Trophoblast cell (in vitro differentiated cells and primary cell): Measurements from ENCODE around the gene GRHPR.

Experiments used
- DNase-seq, 2 donors: peaks; one replicate each; pipeline ENCODE4 v3.0.0-alpha.2; 2016
- H2AFZ ChIP-seq: 2 replicates; pipeline ENCODE4 v1.6.1; 2013; ENCODE audit warnings: low read length, moderate library complexity, mild to moderate bottlenecking; ENCODE audit not compliant: insufficient read depth, poor library complexity
- H2AK5ac ChIP-seq: 2 replicates; pipeline ENCODE4 v1.6.1; 2013; ENCODE audit warnings: mild to moderate bottlenecking, low read length
- H2BK120ac ChIP-seq: 2 replicates; pipeline ENCODE4 v1.6.1; 2013; ENCODE audit warnings: low read length, mild to moderate bottlenecking, moderate library complexity; ENCODE audit not compliant: insufficient read depth, poor library complexity
- H2BK12ac ChIP-seq: 2 replicates; pipeline ENCODE4 v1.6.1; 2013; ENCODE audit warnings: mild to moderate bottlenecking, low read length, moderate library complexity
- H2BK5ac ChIP-seq: 2 replicates; pipeline ENCODE4 v1.6.1; 2013; ENCODE audit warnings: low read length, low read depth, moderate library complexity, mild to moderate bottlenecking; ENCODE audit not compliant: poor library complexity
- H3K14ac ChIP-seq: 2 replicates; pipeline ENCODE4 v1.6.1; 2013; ENCODE audit warnings: mild to moderate bottlenecking, low read length
- H3K18ac ChIP-seq: 2 replicates; pipeline ENCODE4 v1.6.1; 2013; ENCODE audit warnings: mild to moderate bottlenecking, low read length
- H3K23ac ChIP-seq: 2 replicates; pipeline ENCODE4 v1.6.1; 2013; ENCODE audit warnings: low read length
- H3K27ac ChIP-seq: 2 replicates; pipeline ENCODE4 v1.5.1; 2013; ENCODE audit warnings: low read depth, mild to moderate bottlenecking, inconsistent platforms, low read length, moderate library complexity
- H3K27me3 ChIP-seq: 2 replicates; pipeline ENCODE4 v1.6.1; 2013; ENCODE audit warnings: inconsistent platforms, mild to moderate bottlenecking, low read length, moderate library complexity; ENCODE audit not compliant: insufficient read depth
- H3K36me3 ChIP-seq, 2 experiments: 1 replicate in 1 of 2; 2 replicates in 1 of 2; pipeline ENCODE4 v1.6.1; 2013; ENCODE audit warnings: low read length in 2 of 2, mild to moderate bottlenecking in 2 of 2, moderate library complexity in 1 of 2; ENCODE audit not compliant: insufficient read depth in 2 of 2, control insufficient read depth in 1 of 2
- H3K4ac ChIP-seq: 2 replicates; pipeline ENCODE4 v1.6.1; 2013; ENCODE audit warnings: low read depth, mild to moderate bottlenecking, low read length, moderate library complexity
- H3K4me1 ChIP-seq, 2 experiments: 1 replicate in 1 of 2; 2 replicates in 1 of 2; pipeline ENCODE4 v1.6.1; 2013; ENCODE audit warnings: low read length in 2 of 2, mild to moderate bottlenecking in 2 of 2, moderate library complexity in 1 of 2; ENCODE audit not compliant: insufficient read depth in 2 of 2, control insufficient read depth in 1 of 2
- H3K4me2 ChIP-seq: 2 replicates; pipeline ENCODE4 v1.6.1; 2013; ENCODE audit warnings: inconsistent platforms, mild to moderate bottlenecking, low read length, moderate library complexity
- H3K4me3 ChIP-seq: 2 replicates; pipeline ENCODE4 v1.5.1; 2013; ENCODE audit warnings: mild to moderate bottlenecking, low read depth, low read length, inconsistent platforms
- H3K79me1 ChIP-seq: one replicate; pipeline ENCODE4 v1.6.1; 2013; ENCODE audit warnings: low read length
- H3K79me2 ChIP-seq: 2 replicates; pipeline ENCODE4 v1.6.1; 2013; ENCODE audit warnings: low read length, mild to moderate bottlenecking; ENCODE audit not compliant: control insufficient read depth, insufficient read depth, poor library complexity
- H3K9ac ChIP-seq: 2 replicates; pipeline ENCODE4 v1.6.1; 2013; ENCODE audit warnings: mild to moderate bottlenecking, low read length
- H3K9me3 ChIP-seq: 2 replicates; pipeline ENCODE4 v1.6.1; 2013; ENCODE audit warnings: low read depth, mild to moderate bottlenecking, control low read depth, inconsistent platforms, low read length; ENCODE audit not compliant: insufficient read depth
- H4K12ac ChIP-seq: 2 replicates; pipeline ENCODE4 v1.6.1; 2013; ENCODE audit warnings: low read depth, mild to moderate bottlenecking, low read length, moderate library complexity
- H4K8ac ChIP-seq: 2 replicates; pipeline ENCODE4 v1.6.1; 2013; ENCODE audit warnings: low read depth, mild to moderate bottlenecking, low read length, moderate library complexity
- H4K91ac ChIP-seq: one replicate; pipeline ENCODE4 v1.6.1; 2013; ENCODE audit warnings: low read depth, mild to moderate bottlenecking, low read length, moderate library complexity
- WGBS: extraction: QIAGEN DNeasy Blood & Tissue Kit; methylation state at CpG from one replicate; pipeline ENCODE4 v1.1.7; 2013; ENCODE audit warnings: missing lambda C conversion rate; ENCODE audit not compliant: insufficient read length, insufficient coverage; ENCODE audit errors: extremely low coverage; 5-methylcytosine and 5-hydroxymethylcytosine counted together

GRHPR gene

DNA sequence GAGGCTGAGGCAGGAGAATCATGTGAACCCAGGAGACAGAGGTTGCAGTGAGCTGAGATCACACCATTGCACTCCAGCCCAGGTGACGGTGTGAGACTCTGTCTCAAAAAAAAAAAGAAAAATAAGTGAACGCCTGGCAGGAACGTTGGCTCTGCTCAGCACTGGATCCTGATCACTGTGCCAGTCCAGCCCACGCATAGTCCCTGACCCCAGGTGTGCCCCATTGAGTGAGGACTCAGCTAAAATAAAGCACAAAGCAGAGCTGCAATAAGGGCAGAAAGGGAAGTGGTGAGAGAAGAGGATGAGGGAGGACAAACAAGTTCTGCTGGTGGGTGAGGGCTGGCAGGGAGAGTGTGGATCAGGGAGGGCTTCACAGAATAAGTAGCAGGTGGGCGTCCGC lies 4.3 kb downstream of the GRHPR start:
- Histone ChIP-seq H3K27me3 (no peaks in the 10 kb centered on the region), H3K79me2 (peaks cover 13% of the 10 kb centered on the region)

DNA sequence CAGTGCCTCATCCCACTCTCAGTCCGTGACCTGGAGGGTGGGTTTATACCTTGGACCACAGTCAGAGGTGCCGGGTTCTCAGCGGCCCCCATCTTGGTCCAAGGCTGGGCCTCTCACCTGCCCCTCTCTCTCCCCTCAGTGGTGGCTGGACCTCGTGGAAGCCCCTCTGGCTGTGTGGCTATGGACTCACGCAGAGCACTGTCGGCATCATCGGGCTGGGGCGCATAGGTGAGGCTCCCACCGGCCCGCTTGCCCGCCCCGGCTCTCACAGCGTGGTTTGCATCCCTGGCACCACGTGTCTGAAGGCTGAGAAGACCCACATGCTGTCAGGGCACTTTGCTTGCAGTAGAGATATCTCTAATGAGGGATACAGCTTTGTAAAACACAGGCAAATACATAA lies 5.8 kb downstream of the GRHPR start:
- Histone ChIP-seq H2BK12ac (no peak overlapping the region), H3K79me2 (peaks cover 8% of the 10 kb centered on the region), H3K4ac (no peak overlapping the region), H3K23ac (no peak overlapping the region), H3K27me3 (no peaks in the 10 kb centered on the region), H3K9ac (no peak overlapping the region), H3K27ac (no peak overlapping the region), H2BK120ac (no peak overlapping the region), H4K12ac (no peak overlapping the region), H3K4me1 (peaks cover 0 to 8% of the 10 kb centered on the region in 2 experiments), H3K9me3 (peaks cover 1% of the 10 kb centered on the region), H3K36me3 (peaks cover 65 to 68% of the 10 kb centered on the region in 2 experiments), H3K18ac (no peak overlapping the region), H2BK5ac (no peak overlapping the region), H3K4me3 (no peak overlapping the region), H3K14ac (no peak overlapping the region), H2AFZ (no peak overlapping the region), H3K79me1 (no peaks in the 10 kb centered on the region), H4K8ac (no peak overlapping the region), H3K4me2 (no peak overlapping the region), H4K91ac (no peak overlapping the region), H2AK5ac (no peak overlapping the region)
- no peak for DNase-seq
- WGBS = no CpG with 5 or more reads among the region's 14 CpGs

More for the DNA sequence above, 4.3 kb downstream of the GRHPR start:
- no peak overlapping the region for H3K27ac ChIP-seq
- peaks cover 0 to 11% of the 10 kb centered on the region in 2 experiments for H3K4me1 ChIP-seq
- no peak overlapping the region for H3K9ac ChIP-seq
- no peak overlapping the region for H2AFZ ChIP-seq
- no peak overlapping the region for H2AK5ac ChIP-seq
- no peak overlapping the region for H3K4ac ChIP-seq
- WGBS = no CpG with 5 or more reads among the region's 6 CpGs
- no peak overlapping the region for H3K4me3 ChIP-seq
- DNase-seq = no peak
- H4K12ac ChIP-seq = no peak overlapping the region
- H2BK120ac ChIP-seq = no peak overlapping the region
- peaks cover 6% of the 10 kb centered on the region for H3K79me1 ChIP-seq
- H4K8ac ChIP-seq = no peak overlapping the region
- H3K23ac ChIP-seq = no peak overlapping the region
- no peak overlapping the region for H3K14ac ChIP-seq
- peaks cover 56 to 59% of the 10 kb centered on the region in 2 experiments for H3K36me3 ChIP-seq
- no peak overlapping the region for H4K91ac ChIP-seq
- no peak overlapping the region for H3K18ac ChIP-seq
- H2BK12ac ChIP-seq = no peak overlapping the region
- no peak overlapping the region for H3K4me2 ChIP-seq
- H3K9me3 ChIP-seq = peaks cover 1% of the 10 kb centered on the region
- no peak overlapping the region for H2BK5ac ChIP-seq

DNA sequence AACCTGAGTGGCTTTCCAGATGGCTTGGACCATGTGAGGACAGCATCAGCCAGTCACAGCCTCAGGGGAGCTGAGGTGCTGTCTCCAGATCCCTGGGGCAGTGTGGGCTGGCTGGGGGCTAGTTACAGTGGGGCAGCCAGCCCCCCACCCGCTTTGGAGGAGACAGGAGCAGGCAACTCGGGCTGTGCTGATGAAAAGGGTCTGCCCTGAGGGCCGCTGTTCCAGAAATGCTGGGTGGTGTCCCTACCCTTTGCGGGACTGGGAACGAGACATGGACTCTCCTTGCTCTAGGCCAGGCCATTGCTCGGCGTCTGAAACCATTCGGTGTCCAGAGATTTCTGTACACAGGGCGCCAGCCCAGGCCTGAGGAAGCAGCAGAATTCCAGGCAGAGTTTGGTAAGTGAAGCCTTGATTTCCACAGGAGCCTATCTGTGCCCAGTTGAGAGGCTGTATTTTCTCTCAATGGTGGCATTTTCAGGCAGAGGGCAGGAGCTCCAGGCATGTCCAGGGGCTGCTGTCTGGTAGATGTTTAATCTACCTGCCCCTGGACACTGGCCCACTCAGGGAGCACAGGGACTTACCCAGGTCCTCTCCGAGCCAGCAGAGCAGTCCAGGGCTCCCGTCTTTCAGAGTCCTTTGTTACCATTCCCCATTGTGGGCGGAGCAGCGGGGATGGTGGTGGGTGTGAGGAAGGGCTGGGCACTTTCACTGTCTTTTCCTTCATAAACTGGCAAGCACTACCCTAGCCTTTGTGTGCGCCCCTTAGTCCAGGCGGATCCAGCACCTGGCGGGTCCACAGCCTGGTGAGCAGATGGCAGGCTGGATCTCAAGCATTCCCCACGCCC lies 7.2 kb downstream of the GRHPR start:
- H3K27me3 ChIP-seq = no peaks in the 10 kb centered on the region
- DNase-seq = no peak
- no peak overlapping the region for H4K8ac ChIP-seq
- H3K9ac ChIP-seq = no peak overlapping the region
- peaks cover 69 to 80% of the 10 kb centered on the region in 2 experiments for H3K36me3 ChIP-seq
- no peaks in the 10 kb centered on the region for H3K79me1 ChIP-seq
- no peak overlapping the region for H4K91ac ChIP-seq
- H2AK5ac ChIP-seq = no peak overlapping the region
- H3K4me1 ChIP-seq = peaks cover 3 to 5% of the 10 kb centered on the region in 2 experiments
- no peak overlapping the region for H3K18ac ChIP-seq
- H3K9me3 ChIP-seq = peaks cover under 1% of the 10 kb centered on the region
- no peak overlapping the region for H3K14ac ChIP-seq
- no peak overlapping the region for H4K12ac ChIP-seq
- no peak overlapping the region for H3K4me3 ChIP-seq
- H3K23ac ChIP-seq = no peak overlapping the region
- H3K4me2 ChIP-seq = no peak overlapping the region
- no peak overlapping the region for H2BK5ac ChIP-seq
- H3K79me2 ChIP-seq = no peaks in the 10 kb centered on the region
- H2BK12ac ChIP-seq = no peak overlapping the region
- H2BK120ac ChIP-seq = no peak overlapping the region
- WGBS = no CpG with 5 or more reads among the region's 17 CpGs
- no peak overlapping the region for H2AFZ ChIP-seq
- H3K27ac ChIP-seq = no peak overlapping the region
- no peak overlapping the region for H3K4ac ChIP-seq

DNA sequence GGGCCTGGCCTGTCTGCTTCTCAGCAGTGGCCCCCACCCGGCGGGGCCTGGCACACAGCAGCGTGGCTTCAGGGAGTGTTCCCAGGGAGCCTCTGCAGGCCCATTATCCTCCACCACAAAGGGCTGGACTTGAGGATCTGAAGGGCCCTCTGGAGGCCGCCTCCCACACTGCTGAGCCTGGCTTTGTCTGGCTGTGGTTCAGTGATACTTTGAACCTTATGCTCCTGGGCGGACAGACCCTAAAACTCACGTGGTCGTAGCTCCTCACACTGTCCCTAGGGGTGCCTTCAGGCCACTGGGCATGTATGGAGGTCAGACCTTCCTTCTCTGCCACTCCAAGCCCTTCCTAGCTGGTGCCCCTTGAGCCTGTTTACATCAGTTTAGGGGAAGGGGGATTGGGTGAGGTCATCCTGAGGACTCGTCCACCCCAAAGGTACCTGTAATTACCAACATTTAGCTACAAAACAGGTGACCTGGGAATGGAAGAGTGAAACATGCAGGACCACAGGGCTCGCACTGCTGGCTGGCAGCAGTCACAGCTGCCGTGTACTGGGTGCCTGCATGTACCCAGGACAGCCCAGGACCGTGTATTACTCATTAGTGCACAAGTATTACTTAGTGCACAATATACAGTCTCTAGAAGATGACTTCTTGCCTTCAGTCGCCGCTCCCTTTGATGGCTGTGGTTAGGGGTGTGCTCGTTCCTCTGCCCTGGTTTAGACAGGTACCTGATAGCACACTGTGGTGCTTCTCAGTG lies 8.5 kb downstream of the GRHPR start:
- no peak overlapping the region for H2BK120ac ChIP-seq
- no peak overlapping the region for H3K4me3 ChIP-seq
- WGBS = no CpG with 5 or more reads among the region's 14 CpGs
- no peaks in the 10 kb centered on the region for H3K79me2 ChIP-seq
- no peaks in the 10 kb centered on the region for H3K79me1 ChIP-seq
- H3K27me3 ChIP-seq = no peaks in the 10 kb centered on the region
- no peak overlapping the region for H2AK5ac ChIP-seq
- H3K18ac ChIP-seq = no peak overlapping the region
- H3K36me3 ChIP-seq = peaks cover 67 to 82% of the 10 kb centered on the region in 2 experiments
- no peak overlapping the region for H4K12ac ChIP-seq
- peaks cover 3 to 5% of the 10 kb centered on the region in 2 experiments for H3K4me1 ChIP-seq
- no peaks in the 10 kb centered on the region for H3K9me3 ChIP-seq
- no peak overlapping the region for H3K14ac ChIP-seq
- H2BK5ac ChIP-seq = no peak overlapping the region
- H3K23ac ChIP-seq = no peak overlapping the region
- H3K4me2 ChIP-seq = no peak overlapping the region
- no peak overlapping the region for H2AFZ ChIP-seq
- H4K8ac ChIP-seq = no peak overlapping the region
- no peak overlapping the region for H3K4ac ChIP-seq
- no peak overlapping the region for H2BK12ac ChIP-seq
- H3K9ac ChIP-seq = no peak overlapping the region
- no peak overlapping the region for H3K27ac ChIP-seq
- H4K91ac ChIP-seq = no peak overlapping the region
- no peak for DNase-seq
